ENCODE measurements around the gene PTGFRN. TPM values are rescaled to one million over a fixed set of nuclear protein-coding genes. Genes with fewer than 3 reads are reported as not detected.

PTGFRN gene
- total and polyA plus RNA-seq, 10 donors: 1.7 to 17.4 (median 10.6) TPM

GRCh38 chr1:116962987-116963639 is 53.4 kb downstream of the PTGFRN start:
- Histone ChIP-seq H3K27ac (no peak overlapping the region), H3K27me3 (replicated peaks in 1 of 7) (no peaks in the 10 kb centered on the region), H3K4me1 (peaks cover 0 to 10% (median 0%) of the 10 kb centered on the region in 6 donors), H3K36me3 (peaks cover 0 to 9% (median 0%) of the 10 kb centered on the region in 6 donors), H3K9me3 (no peaks in the 10 kb centered on the region), H3K4me3 (no peak overlapping the region)
- no peak for TF ChIP-seq CTCF (IDR thresholded peaks at IDR 0.05 in 8 of 11, conservative IDR thresholded peaks at IDR 0.05 in 3 of 11)
- TF ChIP-seq POLR2A (IDR thresholded peaks at IDR 0.05): no peak
- no peak for TF ChIP-seq POLR2AphosphoS5 (IDR thresholded peaks at IDR 0.05)
- intact Hi-C loops (cut with DNase I; ENCODE audit: low total_unique reads): no loop called here
- DNase-seq: no peak
- 16 to 38% (median 31%) methylated on average over 4 of the region's 4 CpGs for WGBS, 5 donors

- no peaks in the 10 kb centered on the region for H3K9me3 ChIP-seq
- no peak for DNase-seq
- H3K4me3 ChIP-seq: no peak overlapping the region
- intact Hi-C loops (cut with DNase I; ENCODE audit: low total_unique reads): no loop called here
- no peak overlapping the region for H3K27ac ChIP-seq
- no peaks in the 10 kb centered on the region for H3K27me3 ChIP-seq (replicated peaks in 1 of 7)
- TF ChIP-seq POLR2AphosphoS5 (IDR thresholded peaks at IDR 0.05) (no peak), POLR2A (IDR thresholded peaks at IDR 0.05) (no peak), CTCF (IDR thresholded peaks at IDR 0.05 in 8 of 11, conservative IDR thresholded peaks at IDR 0.05 in 3 of 11) (no peak)
- peaks cover 0 to 5% (median 0%) of the 10 kb centered on the region in 6 donors for H3K36me3 ChIP-seq
- WGBS, 5 donors: 88 to 95% (median 94%) methylated on average over 11 of the region's 11 CpGs
- peaks cover 0 to 10% (median 0%) of the 10 kb centered on the region in 6 donors for H3K4me1 ChIP-seq
Measured at GRCh38 chr1:116966791-116967190, 57.1 kb downstream of the PTGFRN start.

DNA sequence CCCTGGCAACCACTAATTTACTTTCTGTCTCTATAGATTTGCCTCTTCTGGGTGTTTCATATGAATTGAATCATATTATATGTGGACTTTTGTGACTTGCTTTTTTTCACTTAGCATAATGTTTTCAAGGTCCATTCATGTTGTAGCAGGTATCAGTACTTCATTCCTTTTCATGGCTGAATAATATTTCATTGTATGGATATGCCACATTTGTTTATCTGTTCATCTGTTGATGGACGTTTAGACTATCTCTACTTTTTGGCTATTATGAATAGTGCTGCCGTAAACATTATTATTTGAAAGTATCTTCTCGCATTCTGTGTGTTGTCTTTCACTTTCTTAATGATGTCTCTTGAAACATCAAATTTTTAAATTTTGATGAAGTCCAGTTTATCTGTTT is 59.0 kb downstream of the PTGFRN start:
- Histone ChIP-seq H3K27me3 (replicated peaks in 1 of 7) (no peaks in the 10 kb centered on the region), H3K4me1 (no peaks in the 10 kb centered on the region), H3K27ac (no peak overlapping the region), H3K9me3 (no peaks in the 10 kb centered on the region), H3K36me3 (peaks cover 0 to 5% (median 0%) of the 10 kb centered on the region in 6 donors), H3K4me3 (no peak overlapping the region)
- intact Hi-C loops (cut with DNase I; ENCODE audit: low total_unique reads): no loop called here
- WGBS, 5 donors: 66 to 94% (median 92%) methylated on average over 3 of the region's 3 CpGs
- DNase-seq: no peak
- TF ChIP-seq POLR2A (IDR thresholded peaks at IDR 0.05): no peak
- no peak for TF ChIP-seq CTCF (IDR thresholded peaks at IDR 0.05 in 8 of 11, conservative IDR thresholded peaks at IDR 0.05 in 3 of 11)
- no peak for TF ChIP-seq POLR2AphosphoS5 (IDR thresholded peaks at IDR 0.05)

GRCh38 chr1:116971258-116971860 is 61.6 kb downstream of the PTGFRN start:
- DNase-seq: no peak
- Histone ChIP-seq H3K4me3 (no peak overlapping the region), H3K9me3 (peaks cover 0 to 4% (median 0%) of the 10 kb centered on the region in 8 donors), H3K27me3 (replicated peaks in 1 of 7) (no peaks in the 10 kb centered on the region), H3K36me3 (peaks cover 0 to 5% (median 0%) of the 10 kb centered on the region in 6 donors), H3K27ac (peak overlapping the region in 1 of 8 donors; percentile 43), H3K4me1 (no peaks in the 10 kb centered on the region)
- TF ChIP-seq CTCF (IDR thresholded peaks at IDR 0.05 in 8 of 11, conservative IDR thresholded peaks at IDR 0.05 in 3 of 11): no peak
- TF ChIP-seq POLR2AphosphoS5 (IDR thresholded peaks at IDR 0.05): no peak
- no peak for TF ChIP-seq POLR2A (IDR thresholded peaks at IDR 0.05)
- 57 to 81% (median 74%) methylated on average over 4 of the region's 4 CpGs for WGBS, 5 donors
- intact Hi-C loops (cut with DNase I; ENCODE audit: low total_unique reads): no loop called here

Measured in spleen (tissue), 11 donors.